ENCODE data around the gene PDCD11. TPM values are rescaled to one million over a fixed set of nuclear protein-coding genes. Genes with fewer than 3 reads are reported as not detected.

The PDCD11 gene
- total RNA-seq, 2 experiments from 2014 or later = 56.4 to 56.7 TPM

GRCh38 chr10:103367782-103368518 lies 28.5 kb upstream of the PDCD11 start, which contains the start of gene TAF5:
TAF5 (plus strand) TSS chr10:103367976; CDS start chr10:103367990, 14 bp downstream.
- CTCF ChIA-PET = interaction anchor here (0.6 to 1.0 kb wide), 4 partner anchors 28 to 450 kb away, joined by 3 read pairs; partner anchors contain the start of genes ATP5MK, CNNM2 and PDCD11
- no peaks in the 10 kb centered on the region for H3K27me3 Mint-ChIP-seq
- peaks cover 11% of the 10 kb centered on the region for H3K4me1 Mint-ChIP-seq (ENCODE audit: low read depth)
- no peaks in the 10 kb centered on the region for H3K9me3 Mint-ChIP-seq
- peaks cover 2% of the 10 kb centered on the region for H3K36me3 Mint-ChIP-seq
- peak; percentile 95 for DNase-seq
- H3K27ac Mint-ChIP-seq = peak within 1 kb of the TSS; percentile 86
- intact Hi-C loops (cut with micrococcal nuclease) = loop anchor here (1.0 to 10.0 kb wide), 6 partner anchors 17 to 726 kb away; partner anchors contain the start of genes ATP5MK, BORCS7, NT5C2 and PCGF6
- POLR2A ChIA-PET = interaction anchor here (0.6 to 2.1 kb wide), 6 partner anchors 11 to 248 kb away, joined by 3 to 17 read pairs (median 3); partner anchors contain the start of genes ATP5MK, NEURL1, PCGF6 and PDCD11
- peak within 1 kb of the TSS; percentile 83 for H3K4me3 Mint-ChIP-seq

- intact Hi-C loops (cut with micrococcal nuclease) = no loop called here
- ChIA-PET POLR2A (no interaction called here), CTCF (interaction anchor here (1.4 kb wide), 1 partner anchor 112 kb away, joined by 3 read pairs; no protein-coding TSS in a partner anchor)
- DNase-seq = no peak
- Mint-ChIP-seq H3K27me3 (no peaks in the 10 kb centered on the region), H3K27ac (peak overlapping the region; percentile 44), H3K4me3 (no peak overlapping the region), H3K36me3 (peaks cover 22% of the 10 kb centered on the region), H3K4me1 (ENCODE audit: low read depth) (peaks cover 14% of the 10 kb centered on the region), H3K9me3 (no peaks in the 10 kb centered on the region)
These were observed 22.9 kb upstream of the PDCD11 start for GRCh38 chr10:103373544-103373943.

- Mint-ChIP-seq H3K36me3 (peaks cover 22% of the 10 kb centered on the region), H3K4me1 (ENCODE audit: low read depth) (peaks cover 10% of the 10 kb centered on the region), H3K27me3 (no peaks in the 10 kb centered on the region), H3K4me3 (no peak overlapping the region), H3K27ac (no peak overlapping the region), H3K9me3 (no peaks in the 10 kb centered on the region)
- DNase-seq = no peak
- POLR2A ChIA-PET = no interaction called here
- CTCF ChIA-PET = interaction anchor here (1.4 kb wide), 1 partner anchor 111 kb away, joined by 3 read pairs; no protein-coding TSS in a partner anchor
- intact Hi-C loops (cut with micrococcal nuclease) = no loop called here
These were observed 22.2 kb upstream of the PDCD11 start for GRCh38 chr10:103374263-103374662.

GRCh38 chr10:103382769-103383168 lies 13.7 kb upstream of the PDCD11 start:
- H3K36me3 Mint-ChIP-seq = peaks cover 15% of the 10 kb centered on the region
- POLR2A ChIA-PET = no interaction called here
- no peak overlapping the region for H3K27ac Mint-ChIP-seq
- H3K27me3 Mint-ChIP-seq = no peaks in the 10 kb centered on the region
- CTCF ChIA-PET = interaction anchor here (1.2 to 1.3 kb wide), 2 partner anchors 49 to 100 kb away, joined by 3 read pairs; no protein-coding TSS in a partner anchor
- no peaks in the 10 kb centered on the region for H3K4me1 Mint-ChIP-seq (ENCODE audit: low read depth)
- DNase-seq = no peak
- no peak overlapping the region for H3K4me3 Mint-ChIP-seq
- H3K9me3 Mint-ChIP-seq = no peaks in the 10 kb centered on the region
- intact Hi-C loops (cut with micrococcal nuclease) = no loop called here

GRCh38 chr10:103394180-103394579 lies 2.2 kb upstream of the PDCD11 start:
- intact Hi-C loops (cut with micrococcal nuclease) = no loop called here
- Mint-ChIP-seq H3K9me3 (no peaks in the 10 kb centered on the region), H3K4me3 (no peak overlapping the region), H3K27me3 (no peaks in the 10 kb centered on the region), H3K36me3 (peaks cover 38% of the 10 kb centered on the region), H3K4me1 (ENCODE audit: low read depth) (peaks cover 50% of the 10 kb centered on the region), H3K27ac (no peak overlapping the region)
- ChIA-PET CTCF (interaction anchor here (1.1 kb wide), 1 partner anchor 43 kb away, joined by 3 read pairs; the partner anchor contains the start of gene PCGF6), POLR2A (no interaction called here)
- no peak for DNase-seq

- ChIA-PET POLR2A (interaction anchor here (1.2 to 1.7 kb wide), 4 partner anchors 8 to 203 kb away, joined by 4 to 12 read pairs (median 7); partner anchors contain the start of genes NT5C2, PCGF6 and TAF5), CTCF (interaction anchor here (1.0 to 1.4 kb wide), 5 partner anchors 27 to 95 kb away, joined by 3 to 6 read pairs (median 3); no protein-coding TSS in a partner anchor)
- DNase-seq = no peak
- peak overlapping the region; percentile 88 for H3K27ac Mint-ChIP-seq
- no peaks in the 10 kb centered on the region for H3K27me3 Mint-ChIP-seq
- H3K9me3 Mint-ChIP-seq = no peaks in the 10 kb centered on the region
- H3K4me3 Mint-ChIP-seq = peak overlapping the region; percentile 95
- peaks cover 49% of the 10 kb centered on the region for H3K36me3 Mint-ChIP-seq
- H3K4me1 Mint-ChIP-seq (ENCODE audit: low read depth) = peaks cover 59% of the 10 kb centered on the region
- intact Hi-C loops (cut with micrococcal nuclease) = loop anchor here (1.0 to 5.0 kb wide), 3 partner anchors 27 to 477 kb away; partner anchors contain the start of gene CNNM2
These were observed 716 bp upstream of the PDCD11 start for GRCh38 chr10:103395754-103396066.

GRCh38 chr10:103396789-103397087 lies 312 bp downstream of the PDCD11 start:
- CTCF ChIA-PET = interaction anchor here (1.3 to 1.5 kb wide), 5 partner anchors 7 to 94 kb away, joined by 3 to 6 read pairs (median 3); no protein-coding TSS in a partner anchor
- no peak for DNase-seq
- Mint-ChIP-seq H3K27ac (peak overlapping the region; percentile 88), H3K4me3 (peak overlapping the region; percentile 95), H3K36me3 (peaks cover 45% of the 10 kb centered on the region), H3K4me1 (ENCODE audit: low read depth) (peaks cover 59% of the 10 kb centered on the region), H3K27me3 (no peaks in the 10 kb centered on the region), H3K9me3 (no peaks in the 10 kb centered on the region)
- intact Hi-C loops (cut with micrococcal nuclease) = loop anchor here (1.0 to 5.0 kb wide), 3 partner anchors 28 to 478 kb away; partner anchors contain the start of gene CNNM2
- POLR2A ChIA-PET = interaction anchor here (1.3 to 1.7 kb wide), 3 partner anchors 9 to 29 kb away, joined by 3 to 12 read pairs (median 4); partner anchors contain the start of gene TAF5

GRCh38 chr10:103397191-103397825 lies 882 bp downstream of the PDCD11 start:
- Mint-ChIP-seq H3K27ac (peak overlapping the region; percentile 88), H3K4me1 (ENCODE audit: low read depth) (peaks cover 59% of the 10 kb centered on the region), H3K36me3 (peaks cover 48% of the 10 kb centered on the region), H3K9me3 (no peaks in the 10 kb centered on the region), H3K4me3 (peak overlapping the region; percentile 95), H3K27me3 (no peaks in the 10 kb centered on the region)
- intact Hi-C loops (cut with micrococcal nuclease) = loop anchor here (5.0 kb wide), 1 partner anchor 85 kb away; no protein-coding TSS in a partner anchor
- POLR2A ChIA-PET = interaction anchor here (1.3 to 1.5 kb wide), 2 partner anchors 9 to 29 kb away, joined by 3 to 4 read pairs; no protein-coding TSS in a partner anchor
- DNase-seq = peak; percentile 10
- CTCF ChIA-PET = interaction anchor here (1.2 to 1.5 kb wide), 5 partner anchors 8 to 93 kb away, joined by 3 to 5 read pairs (median 3); no protein-coding TSS in a partner anchor

- intact Hi-C loops (cut with micrococcal nuclease) = no loop called here
- no peak overlapping the region for H3K27ac Mint-ChIP-seq
- H3K27me3 Mint-ChIP-seq = no peaks in the 10 kb centered on the region
- no peak for DNase-seq
- H3K4me1 Mint-ChIP-seq (ENCODE audit: low read depth) = no peaks in the 10 kb centered on the region
- CTCF ChIA-PET = interaction anchor here (6.8 kb wide), 1 partner anchor 72 kb away, joined by 42 read pairs; no protein-coding TSS in a partner anchor
- H3K36me3 Mint-ChIP-seq = peaks cover 56% of the 10 kb centered on the region
- no peak overlapping the region for H3K4me3 Mint-ChIP-seq
- POLR2A ChIA-PET = no interaction called here
- no peaks in the 10 kb centered on the region for H3K9me3 Mint-ChIP-seq
These were observed 17.1 kb downstream of the PDCD11 start for GRCh38 chr10:103413564-103413963.

- ChIA-PET CTCF (interaction anchor here (1.2 to 6.8 kb wide), 11 partner anchors 10 to 177 kb away, joined by 4 to 42 read pairs (median 9); partner anchors contain the start of gene NEURL1), POLR2A (no interaction called here)
- intact Hi-C loops (cut with micrococcal nuclease) = no loop called here
- no peaks in the 10 kb centered on the region for H3K4me1 Mint-ChIP-seq (ENCODE audit: low read depth)
- DNase-seq = no peak
- H3K9me3 Mint-ChIP-seq = no peaks in the 10 kb centered on the region
- no peak overlapping the region for H3K4me3 Mint-ChIP-seq
- no peak overlapping the region for H3K27ac Mint-ChIP-seq
- H3K27me3 Mint-ChIP-seq = no peaks in the 10 kb centered on the region
- H3K36me3 Mint-ChIP-seq = peaks cover 55% of the 10 kb centered on the region
These were observed 19.2 kb downstream of the PDCD11 start for GRCh38 chr10:103415581-103415980.

GRCh38 chr10:103416436-103417147 lies 20.2 kb downstream of the PDCD11 start:
- no peaks in the 10 kb centered on the region for H3K9me3 Mint-ChIP-seq
- no peak overlapping the region for H3K4me3 Mint-ChIP-seq
- CTCF ChIA-PET = interaction anchor here (0.7 to 6.8 kb wide), 16 partner anchors 10 to 721 kb away, joined by 3 to 42 read pairs (median 6); partner anchors contain the start of genes ATP5MK, NEURL1 and PDCD11
- intact Hi-C loops (cut with micrococcal nuclease) = loop anchor here (1.0 to 2.0 kb wide), 2 partner anchors 66 to 148 kb away; no protein-coding TSS in a partner anchor
- no peaks in the 10 kb centered on the region for H3K4me1 Mint-ChIP-seq (ENCODE audit: low read depth)
- POLR2A ChIA-PET = no interaction called here
- H3K27me3 Mint-ChIP-seq = no peaks in the 10 kb centered on the region
- peaks cover 59% of the 10 kb centered on the region for H3K36me3 Mint-ChIP-seq
- H3K27ac Mint-ChIP-seq = no peak overlapping the region
- peak; percentile 61 for DNase-seq

Measured in activated CD4-positive, alpha-beta memory T cell treated with anti-CD3 and anti-CD28 coated beads for 36 hours (primary cell).